ENCODE results near the gene DCLK3. TPM values are rescaled to one million over a fixed set of nuclear protein-coding genes. Genes with fewer than 3 reads are reported as not detected.

The DCLK3 gene, protein sequence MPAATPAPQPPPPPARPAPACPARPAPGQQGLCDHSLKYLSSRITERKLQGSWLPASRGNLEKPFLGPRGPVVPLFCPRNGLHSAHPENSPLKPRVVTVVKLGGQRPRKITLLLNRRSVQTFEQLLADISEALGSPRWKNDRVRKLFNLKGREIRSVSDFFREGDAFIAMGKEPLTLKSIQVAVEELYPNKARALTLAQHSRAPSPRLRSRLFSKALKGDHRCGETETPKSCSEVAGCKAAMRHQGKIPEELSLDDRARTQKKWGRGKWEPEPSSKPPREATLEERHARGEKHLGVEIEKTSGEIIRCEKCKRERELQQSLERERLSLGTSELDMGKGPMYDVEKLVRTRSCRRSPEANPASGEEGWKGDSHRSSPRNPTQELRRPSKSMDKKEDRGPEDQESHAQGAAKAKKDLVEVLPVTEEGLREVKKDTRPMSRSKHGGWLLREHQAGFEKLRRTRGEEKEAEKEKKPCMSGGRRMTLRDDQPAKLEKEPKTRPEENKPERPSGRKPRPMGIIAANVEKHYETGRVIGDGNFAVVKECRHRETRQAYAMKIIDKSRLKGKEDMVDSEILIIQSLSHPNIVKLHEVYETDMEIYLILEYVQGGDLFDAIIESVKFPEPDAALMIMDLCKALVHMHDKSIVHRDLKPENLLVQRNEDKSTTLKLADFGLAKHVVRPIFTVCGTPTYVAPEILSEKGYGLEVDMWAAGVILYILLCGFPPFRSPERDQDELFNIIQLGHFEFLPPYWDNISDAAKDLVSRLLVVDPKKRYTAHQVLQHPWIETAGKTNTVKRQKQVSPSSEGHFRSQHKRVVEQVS
- not detected in 2 replicates for total RNA-seq (2022)
- not detected for Bru-seq, nascent RNA
- not detected for BruChase-seq, experiment 1, labeled RNA remaining after a 6-hour chase
- BruChase-seq, experiment 2, labeled RNA remaining after a 2-hour chase: not detected
- long read RNA-seq: 0 reads

DNA sequence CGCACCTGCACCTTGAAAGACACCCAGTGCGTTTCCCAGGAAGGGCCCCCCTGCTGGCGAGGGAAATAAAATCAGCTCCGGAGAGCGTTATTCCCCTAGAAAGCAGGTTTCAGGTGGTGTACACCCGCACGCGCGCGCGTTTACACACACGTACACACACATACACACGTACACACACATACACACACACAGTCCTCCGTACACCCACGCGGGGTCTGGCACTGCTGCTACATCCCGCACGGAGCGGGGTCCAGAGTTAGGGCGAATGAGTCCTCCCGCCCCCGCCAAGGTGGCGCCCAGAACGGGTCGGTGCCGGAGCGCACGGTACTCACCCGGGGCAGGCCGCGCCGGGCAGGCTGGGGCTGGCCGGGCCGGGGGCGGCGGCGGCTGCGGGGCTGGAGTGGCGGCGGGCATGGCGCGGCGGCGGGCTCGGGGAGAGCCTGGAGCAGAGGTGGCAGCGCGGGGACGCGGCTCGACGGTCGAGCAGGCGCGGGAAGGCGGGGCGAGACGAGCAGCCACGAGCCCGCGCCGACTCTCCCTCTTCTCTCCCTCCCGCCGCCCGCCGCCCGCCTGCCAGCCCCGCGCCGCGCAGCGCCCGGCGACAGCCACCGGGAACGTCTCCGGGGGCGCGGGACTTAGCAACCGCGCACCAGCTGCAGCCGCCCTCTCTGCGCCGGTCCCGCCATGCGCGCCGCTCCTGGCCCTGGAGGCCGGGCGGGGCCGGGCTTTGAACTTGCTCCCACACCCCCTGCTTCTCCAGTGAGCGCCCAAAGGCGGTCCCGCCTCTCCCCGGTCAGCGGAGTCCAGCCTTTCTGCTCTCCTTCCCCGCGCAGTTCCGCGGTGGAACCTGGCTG is at the start of gene DCLK3:
DCLK3 (minus strand) TSS at position 704 of the 854 bp plus-strand sequence; CDS start at position 414, 290 bp downstream.
- CTCF ChIA-PET: no interaction called here
- no peak for DNase-seq
- no peak within 1 kb of the TSS for H3K27ac Mint-ChIP-seq (ENCODE audit: unreplicated experiment)
- no peaks in the 10 kb centered on the region for H3K36me3 Mint-ChIP-seq (ENCODE audit: insufficient read depth, unreplicated experiment)
- no peak within 1 kb of the TSS for H3K4me3 Mint-ChIP-seq (ENCODE audit: low read depth, unreplicated experiment)
- H3K4me1 Mint-ChIP-seq (ENCODE audit: low read depth, unreplicated experiment): no peaks in the 10 kb centered on the region
- BruUV-seq (replicated peaks): no TSS peak
- TF ChIP-seq, protein P1, sequence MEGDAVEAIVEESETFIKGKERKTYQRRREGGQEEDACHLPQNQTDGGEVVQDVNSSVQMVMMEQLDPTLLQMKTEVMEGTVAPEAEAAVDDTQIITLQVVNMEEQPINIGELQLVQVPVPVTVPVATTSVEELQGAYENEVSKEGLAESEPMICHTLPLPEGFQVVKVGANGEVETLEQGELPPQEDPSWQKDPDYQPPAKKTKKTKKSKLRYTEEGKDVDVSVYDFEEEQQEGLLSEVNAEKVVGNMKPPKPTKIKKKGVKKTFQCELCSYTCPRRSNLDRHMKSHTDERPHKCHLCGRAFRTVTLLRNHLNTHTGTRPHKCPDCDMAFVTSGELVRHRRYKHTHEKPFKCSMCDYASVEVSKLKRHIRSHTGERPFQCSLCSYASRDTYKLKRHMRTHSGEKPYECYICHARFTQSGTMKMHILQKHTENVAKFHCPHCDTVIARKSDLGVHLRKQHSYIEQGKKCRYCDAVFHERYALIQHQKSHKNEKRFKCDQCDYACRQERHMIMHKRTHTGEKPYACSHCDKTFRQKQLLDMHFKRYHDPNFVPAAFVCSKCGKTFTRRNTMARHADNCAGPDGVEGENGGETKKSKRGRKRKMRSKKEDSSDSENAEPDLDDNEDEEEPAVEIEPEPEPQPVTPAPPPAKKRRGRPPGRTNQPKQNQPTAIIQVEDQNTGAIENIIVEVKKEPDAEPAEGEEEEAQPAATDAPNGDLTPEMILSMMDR (IDR thresholded peaks at IDR 0.05; ENCODE audit: unreplicated experiment): no peak
- H3K27me3 Mint-ChIP-seq (ENCODE audit: unreplicated experiment): peaks cover 91% of the 10 kb centered on the region
- peaks cover 2% of the 10 kb centered on the region for H3K9me3 Mint-ChIP-seq (ENCODE audit: low read depth, unreplicated experiment)
- intact Hi-C loops (cut with micrococcal nuclease; ENCODE audit: unreplicated experiment): no loop called here

DNA sequence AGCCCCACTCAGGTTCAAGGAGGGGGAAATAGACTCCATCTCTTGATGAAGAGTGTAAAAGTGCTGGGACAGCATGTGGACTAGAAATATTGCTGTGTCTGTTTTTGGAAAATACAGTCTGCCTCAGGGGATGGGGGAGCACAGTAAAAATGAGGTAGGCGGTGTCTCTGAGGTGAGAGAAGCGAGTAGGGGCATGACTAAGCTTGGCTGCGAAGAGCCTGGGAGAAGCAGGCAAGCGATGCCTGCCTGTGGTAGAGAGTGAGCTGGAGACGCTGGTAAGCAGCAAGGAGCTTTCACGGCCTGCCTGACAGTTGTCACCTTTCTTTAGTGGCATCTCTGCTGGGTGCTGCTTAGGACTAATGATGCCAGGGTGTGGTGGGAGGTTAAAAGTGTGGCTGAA is 49.0 kb upstream of the DCLK3 start:
- H3K36me3 Mint-ChIP-seq (ENCODE audit: insufficient read depth, unreplicated experiment): no peaks in the 10 kb centered on the region
- H3K27ac Mint-ChIP-seq (ENCODE audit: unreplicated experiment): no peak overlapping the region
- H3K9me3 Mint-ChIP-seq (ENCODE audit: low read depth, unreplicated experiment): no peaks in the 10 kb centered on the region
- BruUV-seq (replicated peaks): no TSS peak
- intact Hi-C loops (cut with micrococcal nuclease; ENCODE audit: unreplicated experiment): no loop called here
- no peak for DNase-seq
- peaks cover 50% of the 10 kb centered on the region for H3K27me3 Mint-ChIP-seq (ENCODE audit: unreplicated experiment)
- no peak overlapping the region for H3K4me3 Mint-ChIP-seq (ENCODE audit: low read depth, unreplicated experiment)
- peaks cover 9% of the 10 kb centered on the region for H3K4me1 Mint-ChIP-seq (ENCODE audit: low read depth, unreplicated experiment)
- CTCF ChIA-PET: interaction anchor here (0.6 kb wide), 1 partner anchor 88 kb away, joined by 4 read pairs; no protein-coding TSS in a partner anchor
- TF ChIP-seq, protein P1 (IDR thresholded peaks at IDR 0.05; ENCODE audit: unreplicated experiment): no peak

DNA sequence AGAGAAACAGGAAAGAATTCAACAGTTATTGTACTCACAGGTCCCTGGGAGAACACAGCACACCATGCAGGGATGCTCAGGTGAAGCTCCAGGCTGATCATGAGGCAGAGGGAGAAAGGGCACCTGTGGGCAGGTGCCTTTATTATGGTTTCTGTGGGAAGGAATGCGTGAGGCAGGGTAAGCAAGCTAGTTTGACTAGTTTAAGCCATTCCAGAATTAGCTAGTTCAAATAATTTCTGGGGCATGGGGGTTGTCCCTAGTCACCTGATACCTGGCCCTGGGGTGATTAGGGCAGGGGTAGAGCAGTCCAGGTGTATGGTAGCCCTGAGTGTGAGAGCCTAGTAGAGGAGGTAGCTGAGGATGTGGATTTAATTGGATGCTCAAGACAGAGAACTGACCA is 47.9 kb upstream of the DCLK3 start:
- Mint-ChIP-seq H3K4me1 (ENCODE audit: low read depth, unreplicated experiment) (peaks cover 9% of the 10 kb centered on the region), H3K36me3 (ENCODE audit: insufficient read depth, unreplicated experiment) (no peaks in the 10 kb centered on the region), H3K9me3 (ENCODE audit: low read depth, unreplicated experiment) (no peaks in the 10 kb centered on the region), H3K27ac (ENCODE audit: unreplicated experiment) (no peak overlapping the region), H3K27me3 (ENCODE audit: unreplicated experiment) (peaks cover 39% of the 10 kb centered on the region), H3K4me3 (ENCODE audit: low read depth, unreplicated experiment) (no peak overlapping the region)
- no TSS peak for BruUV-seq (replicated peaks)
- TF ChIP-seq, protein P1 (IDR thresholded peaks at IDR 0.05; ENCODE audit: unreplicated experiment): no peak
- peak; percentile 4 for DNase-seq
- CTCF ChIA-PET: no interaction called here
- intact Hi-C loops (cut with micrococcal nuclease; ENCODE audit: unreplicated experiment): no loop called here

DNA sequence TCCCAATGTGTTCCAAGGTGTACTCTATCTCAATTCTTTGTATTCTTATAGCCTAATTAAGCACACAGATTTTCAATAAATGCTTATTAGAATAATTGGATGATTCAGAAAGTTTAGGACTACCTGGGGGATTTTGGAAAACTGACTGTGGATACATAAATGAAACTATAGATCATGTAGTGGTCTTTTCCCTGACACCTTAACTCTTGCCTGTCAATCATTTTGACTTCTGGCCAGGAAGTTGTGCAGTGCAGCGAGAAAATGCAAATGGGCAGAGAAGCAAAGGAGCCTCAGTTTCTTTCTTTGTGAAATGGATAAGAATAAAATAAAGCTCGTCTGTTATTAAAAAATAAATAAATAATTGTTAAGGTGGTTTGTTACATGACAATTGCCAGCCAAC is 47.4 kb upstream of the DCLK3 start:
- Mint-ChIP-seq H3K4me3 (ENCODE audit: low read depth, unreplicated experiment) (no peak overlapping the region), H3K27ac (ENCODE audit: unreplicated experiment) (no peak overlapping the region), H3K27me3 (ENCODE audit: unreplicated experiment) (peaks cover 37% of the 10 kb centered on the region), H3K36me3 (ENCODE audit: insufficient read depth, unreplicated experiment) (no peaks in the 10 kb centered on the region), H3K9me3 (ENCODE audit: low read depth, unreplicated experiment) (no peaks in the 10 kb centered on the region), H3K4me1 (ENCODE audit: low read depth, unreplicated experiment) (peaks cover 9% of the 10 kb centered on the region)
- BruUV-seq (replicated peaks): no TSS peak
- DNase-seq: no peak
- CTCF ChIA-PET: no interaction called here
- intact Hi-C loops (cut with micrococcal nuclease; ENCODE audit: unreplicated experiment): no loop called here
- TF ChIP-seq, protein P1 (IDR thresholded peaks at IDR 0.05; ENCODE audit: unreplicated experiment): no peak
